ENCODE data around the gene PPM1B. TPM values are rescaled to one million over a fixed set of nuclear protein-coding genes. Genes with fewer than 3 reads are reported as not detected.

The PPM1B gene
- total and polyA plus RNA-seq, 2 experiments from 2014 or later: 112 to 134 TPM

GRCh38 chr2:44119878-44120277 is 48.8 kb upstream of the PPM1B start:
- Histone ChIP-seq H3K27me3 (ENCODE audit: insufficient read depth) (no peaks in the 10 kb centered on the region), H3K9me2 (ENCODE audit: insufficient read depth) (no peaks in the 10 kb centered on the region), H3K27ac (ENCODE audit: low read depth) (no peak overlapping the region), H3K4me3 (no peak overlapping the region), H3K4me2 (no peak overlapping the region), H3F3A (replicated peaks; ENCODE audit: low read depth) (no peaks in the 10 kb centered on the region), H4K20me1 (replicated peaks; ENCODE audit: insufficient read depth) (no peaks in the 10 kb centered on the region), H3K4me1 (ENCODE audit: insufficient read depth) (peaks cover 13% of the 10 kb centered on the region; the same call in 1 of the 2 replicates), H3K36me3 (ENCODE audit: insufficient read depth) (no peaks in the 10 kb centered on the region), H3K79me2 (replicated peaks; ENCODE audit: insufficient read depth) (no peaks in the 10 kb centered on the region), H2AFZ (no peak overlapping the region)
- Mint-ChIP-seq H3K27me3 (ENCODE audit: insufficient read depth, low read depth, poor library complexity) (peaks cover 4% of the 10 kb centered on the region), H3K9me3 (no peaks in the 10 kb centered on the region), H3K27ac (no peak overlapping the region), H3K36me3 (ENCODE audit: low read depth) (no peaks in the 10 kb centered on the region), H3K4me3 (no peak overlapping the region), H3K4me1 (peaks cover 10% of the 10 kb centered on the region; the same call in 2 of the 3 replicates)
- no peak for ATAC-seq
- TF ChIP-seq CREB1 (CRISPR knock-in tag; IDR thresholded peaks at IDR 0.05; ENCODE audit: low read depth) (no peak), EZH2 (IDR thresholded peaks at IDR 0.05; ENCODE audit: low read depth, unreplicated experiment) (no peak), POLR2AphosphoS5 (IDR thresholded peaks at IDR 0.05; ENCODE audit: low read depth) (no peak), JUNB (IDR thresholded peaks at IDR 0.05; ENCODE audit: unreplicated experiment) (no peak), ZNF114 (CRISPR knock-in tag; IDR thresholded peaks at IDR 0.05) (no peak), NANOG (IDR thresholded peaks at IDR 0.05; ENCODE audit: borderline replicate concordance) (no peak), ZNF331 (CRISPR knock-in tag; IDR thresholded peaks at IDR 0.05; ENCODE audit: low read depth) (no peak), STAT1 (IDR thresholded peaks at IDR 0.05; ENCODE audit: unreplicated experiment) (no peak), EZH2phosphoT487 (IDR thresholded peaks at IDR 0.05; ENCODE audit: unreplicated experiment) (no peak)
- TF ChIP-seq, protein P1, sequence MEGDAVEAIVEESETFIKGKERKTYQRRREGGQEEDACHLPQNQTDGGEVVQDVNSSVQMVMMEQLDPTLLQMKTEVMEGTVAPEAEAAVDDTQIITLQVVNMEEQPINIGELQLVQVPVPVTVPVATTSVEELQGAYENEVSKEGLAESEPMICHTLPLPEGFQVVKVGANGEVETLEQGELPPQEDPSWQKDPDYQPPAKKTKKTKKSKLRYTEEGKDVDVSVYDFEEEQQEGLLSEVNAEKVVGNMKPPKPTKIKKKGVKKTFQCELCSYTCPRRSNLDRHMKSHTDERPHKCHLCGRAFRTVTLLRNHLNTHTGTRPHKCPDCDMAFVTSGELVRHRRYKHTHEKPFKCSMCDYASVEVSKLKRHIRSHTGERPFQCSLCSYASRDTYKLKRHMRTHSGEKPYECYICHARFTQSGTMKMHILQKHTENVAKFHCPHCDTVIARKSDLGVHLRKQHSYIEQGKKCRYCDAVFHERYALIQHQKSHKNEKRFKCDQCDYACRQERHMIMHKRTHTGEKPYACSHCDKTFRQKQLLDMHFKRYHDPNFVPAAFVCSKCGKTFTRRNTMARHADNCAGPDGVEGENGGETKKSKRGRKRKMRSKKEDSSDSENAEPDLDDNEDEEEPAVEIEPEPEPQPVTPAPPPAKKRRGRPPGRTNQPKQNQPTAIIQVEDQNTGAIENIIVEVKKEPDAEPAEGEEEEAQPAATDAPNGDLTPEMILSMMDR (conservative IDR thresholded peaks at IDR 0.05; ENCODE audit: low read depth in 2 of 2): no peak
- TF ChIP-seq, protein P2, sequence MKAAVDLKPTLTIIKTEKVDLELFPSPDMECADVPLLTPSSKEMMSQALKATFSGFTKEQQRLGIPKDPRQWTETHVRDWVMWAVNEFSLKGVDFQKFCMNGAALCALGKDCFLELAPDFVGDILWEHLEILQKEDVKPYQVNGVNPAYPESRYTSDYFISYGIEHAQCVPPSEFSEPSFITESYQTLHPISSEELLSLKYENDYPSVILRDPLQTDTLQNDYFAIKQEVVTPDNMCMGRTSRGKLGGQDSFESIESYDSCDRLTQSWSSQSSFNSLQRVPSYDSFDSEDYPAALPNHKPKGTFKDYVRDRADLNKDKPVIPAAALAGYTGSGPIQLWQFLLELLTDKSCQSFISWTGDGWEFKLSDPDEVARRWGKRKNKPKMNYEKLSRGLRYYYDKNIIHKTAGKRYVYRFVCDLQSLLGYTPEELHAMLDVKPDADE (IDR thresholded peaks at IDR 0.05): no peak
- TF ChIP-seq, protein P3, sequence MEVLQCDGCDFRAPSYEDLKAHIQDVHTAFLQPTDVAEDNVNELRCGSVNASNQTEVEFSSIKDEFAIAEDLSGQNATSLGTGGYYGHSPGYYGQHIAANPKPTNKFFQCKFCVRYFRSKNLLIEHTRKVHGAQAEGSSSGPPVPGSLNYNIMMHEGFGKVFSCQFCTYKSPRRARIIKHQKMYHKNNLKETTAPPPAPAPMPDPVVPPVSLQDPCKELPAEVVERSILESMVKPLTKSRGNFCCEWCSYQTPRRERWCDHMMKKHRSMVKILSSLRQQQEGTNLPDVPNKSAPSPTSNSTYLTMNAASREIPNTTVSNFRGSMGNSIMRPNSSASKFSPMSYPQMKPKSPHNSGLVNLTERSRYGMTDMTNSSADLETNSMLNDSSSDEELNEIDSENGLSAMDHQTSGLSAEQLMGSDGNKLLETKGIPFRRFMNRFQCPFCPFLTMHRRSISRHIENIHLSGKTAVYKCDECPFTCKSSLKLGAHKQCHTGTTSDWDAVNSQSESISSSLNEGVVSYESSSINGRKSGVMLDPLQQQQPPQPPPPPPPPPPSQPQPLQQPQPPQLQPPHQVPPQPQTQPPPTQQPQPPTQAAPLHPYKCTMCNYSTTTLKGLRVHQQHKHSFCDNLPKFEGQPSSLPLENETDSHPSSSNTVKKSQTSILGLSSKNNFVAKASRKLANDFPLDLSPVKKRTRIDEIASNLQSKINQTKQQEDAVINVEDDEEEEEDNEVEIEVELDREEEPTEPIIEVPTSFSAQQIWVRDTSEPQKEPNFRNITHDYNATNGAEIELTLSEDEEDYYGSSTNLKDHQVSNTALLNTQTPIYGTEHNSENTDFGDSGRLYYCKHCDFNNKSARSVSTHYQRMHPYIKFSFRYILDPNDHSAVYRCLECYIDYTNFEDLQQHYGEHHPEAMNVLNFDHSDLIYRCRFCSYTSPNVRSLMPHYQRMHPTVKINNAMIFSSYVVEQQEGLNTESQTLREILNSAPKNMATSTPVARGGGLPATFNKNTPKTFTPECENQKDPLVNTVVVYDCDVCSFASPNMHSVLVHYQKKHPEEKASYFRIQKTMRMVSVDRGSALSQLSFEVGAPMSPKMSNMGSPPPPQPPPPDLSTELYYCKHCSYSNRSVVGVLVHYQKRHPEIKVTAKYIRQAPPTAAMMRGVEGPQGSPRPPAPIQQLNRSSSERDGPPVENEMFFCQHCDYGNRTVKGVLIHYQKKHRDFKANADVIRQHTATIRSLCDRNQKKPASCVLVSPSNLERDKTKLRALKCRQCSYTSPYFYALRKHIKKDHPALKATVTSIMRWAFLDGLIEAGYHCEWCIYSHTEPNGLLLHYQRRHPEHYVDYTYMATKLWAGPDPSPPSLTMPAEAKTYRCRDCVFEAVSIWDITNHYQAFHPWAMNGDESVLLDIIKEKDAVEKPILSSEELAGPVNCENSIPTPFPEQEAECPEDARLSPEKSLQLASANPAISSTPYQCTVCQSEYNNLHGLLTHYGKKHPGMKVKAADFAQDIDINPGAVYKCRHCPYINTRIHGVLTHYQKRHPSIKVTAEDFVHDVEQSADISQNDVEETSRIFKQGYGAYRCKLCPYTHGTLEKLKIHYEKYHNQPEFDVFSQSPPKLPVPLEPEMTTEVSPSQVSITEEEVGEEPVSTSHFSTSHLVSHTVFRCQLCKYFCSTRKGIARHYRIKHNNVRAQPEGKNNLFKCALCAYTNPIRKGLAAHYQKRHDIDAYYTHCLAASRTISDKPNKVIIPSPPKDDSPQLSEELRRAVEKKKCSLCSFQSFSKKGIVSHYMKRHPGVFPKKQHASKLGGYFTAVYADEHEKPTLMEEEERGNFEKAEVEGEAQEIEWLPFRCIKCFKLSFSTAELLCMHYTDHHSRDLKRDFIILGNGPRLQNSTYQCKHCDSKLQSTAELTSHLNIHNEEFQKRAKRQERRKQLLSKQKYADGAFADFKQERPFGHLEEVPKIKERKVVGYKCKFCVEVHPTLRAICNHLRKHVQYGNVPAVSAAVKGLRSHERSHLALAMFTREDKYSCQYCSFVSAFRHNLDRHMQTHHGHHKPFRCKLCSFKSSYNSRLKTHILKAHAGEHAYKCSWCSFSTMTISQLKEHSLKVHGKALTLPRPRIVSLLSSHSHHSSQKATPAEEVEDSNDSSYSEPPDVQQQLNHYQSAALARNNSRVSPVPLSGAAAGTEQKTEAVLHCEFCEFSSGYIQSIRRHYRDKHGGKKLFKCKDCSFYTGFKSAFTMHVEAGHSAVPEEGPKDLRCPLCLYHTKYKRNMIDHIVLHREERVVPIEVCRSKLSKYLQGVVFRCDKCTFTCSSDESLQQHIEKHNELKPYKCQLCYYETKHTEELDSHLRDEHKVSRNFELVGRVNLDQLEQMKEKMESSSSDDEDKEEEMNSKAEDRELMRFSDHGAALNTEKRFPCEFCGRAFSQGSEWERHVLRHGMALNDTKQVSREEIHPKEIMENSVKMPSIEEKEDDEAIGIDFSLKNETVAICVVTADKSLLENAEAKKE (CRISPR knock-in tag; IDR thresholded peaks at IDR 0.05): no peak
- TF ChIP-seq, protein P4, sequence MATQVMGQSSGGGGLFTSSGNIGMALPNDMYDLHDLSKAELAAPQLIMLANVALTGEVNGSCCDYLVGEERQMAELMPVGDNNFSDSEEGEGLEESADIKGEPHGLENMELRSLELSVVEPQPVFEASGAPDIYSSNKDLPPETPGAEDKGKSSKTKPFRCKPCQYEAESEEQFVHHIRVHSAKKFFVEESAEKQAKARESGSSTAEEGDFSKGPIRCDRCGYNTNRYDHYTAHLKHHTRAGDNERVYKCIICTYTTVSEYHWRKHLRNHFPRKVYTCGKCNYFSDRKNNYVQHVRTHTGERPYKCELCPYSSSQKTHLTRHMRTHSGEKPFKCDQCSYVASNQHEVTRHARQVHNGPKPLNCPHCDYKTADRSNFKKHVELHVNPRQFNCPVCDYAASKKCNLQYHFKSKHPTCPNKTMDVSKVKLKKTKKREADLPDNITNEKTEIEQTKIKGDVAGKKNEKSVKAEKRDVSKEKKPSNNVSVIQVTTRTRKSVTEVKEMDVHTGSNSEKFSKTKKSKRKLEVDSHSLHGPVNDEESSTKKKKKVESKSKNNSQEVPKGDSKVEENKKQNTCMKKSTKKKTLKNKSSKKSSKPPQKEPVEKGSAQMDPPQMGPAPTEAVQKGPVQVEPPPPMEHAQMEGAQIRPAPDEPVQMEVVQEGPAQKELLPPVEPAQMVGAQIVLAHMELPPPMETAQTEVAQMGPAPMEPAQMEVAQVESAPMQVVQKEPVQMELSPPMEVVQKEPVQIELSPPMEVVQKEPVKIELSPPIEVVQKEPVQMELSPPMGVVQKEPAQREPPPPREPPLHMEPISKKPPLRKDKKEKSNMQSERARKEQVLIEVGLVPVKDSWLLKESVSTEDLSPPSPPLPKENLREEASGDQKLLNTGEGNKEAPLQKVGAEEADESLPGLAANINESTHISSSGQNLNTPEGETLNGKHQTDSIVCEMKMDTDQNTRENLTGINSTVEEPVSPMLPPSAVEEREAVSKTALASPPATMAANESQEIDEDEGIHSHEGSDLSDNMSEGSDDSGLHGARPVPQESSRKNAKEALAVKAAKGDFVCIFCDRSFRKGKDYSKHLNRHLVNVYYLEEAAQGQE (IDR thresholded peaks at IDR 0.05; ENCODE audit: unreplicated experiment): no peak
- DNase-seq (ENCODE audit: low spot score): no peak

Measured in GM23338 (cell line).